Activated CD4-positive, alpha-beta memory T cell treated with anti-CD3 and anti-CD28 coated beads for 36 hours (primary cell): ENCODE data around the gene TNIP2. TPM values are rescaled to one million over a fixed set of nuclear protein-coding genes. Genes with fewer than 3 reads are reported as not detected.
A peak's percentile ranks its signal among the peaks of the same experiment; 100 is the strongest.

Experiments
- CTCF ChIA-PET: fragments of 350-600 bp; sonication (Branson Sonifier 250); formaldehyde crosslinking; loops from one replicate; lab custom pipeline; 2021; ENCODE audit warnings: antibody characterized with exemption, inconsistent platforms; lab: Charles Lee
- POLR2A ChIA-PET: fragments of 350-600 bp; sonication (Branson Sonifier 250); formaldehyde crosslinking; loops from one replicate; lab custom pipeline; 2021; ENCODE audit warnings: antibody characterized with exemption; lab: Charles Lee
- DNase-seq: peaks from one replicate; pipeline ENCODE4 v3.0.0-alpha.2; 2020
- H3K27ac Mint-ChIP-seq: one replicate; pipeline ENCODE4 v1.8.0; 2021; ENCODE audit warnings: mixed read lengths
- H3K27me3 Mint-ChIP-seq: one replicate; pipeline ENCODE4 v1.8.0; 2021; ENCODE audit warnings: mixed read lengths
- H3K36me3 Mint-ChIP-seq: one replicate; pipeline ENCODE4 v1.8.0; 2021; ENCODE audit warnings: mixed read lengths
- H3K4me1 Mint-ChIP-seq: one replicate; pipeline ENCODE4 v1.8.0; 2021; ENCODE audit warnings: low read depth, mixed read lengths
- H3K4me3 Mint-ChIP-seq: one replicate; pipeline ENCODE4 v1.8.0; 2021; ENCODE audit warnings: mild to moderate bottlenecking, mixed read lengths
- H3K9me3 Mint-ChIP-seq: one replicate; pipeline ENCODE4 v1.8.0; 2021; ENCODE audit warnings: mixed read lengths
- intact Hi-C: fragments of 100-400 bp; cut with micrococcal nuclease; formaldehyde crosslinking; loops from one replicate; pipeline ENCODE4 v1.15.1; 2023
- total RNA-seq, 2 experiments: library from RNA; stranded (reverse); gene quantifications; one replicate each; pipeline ENCODE4 v1.2.3, GENCODE V29; 2021

Gene TNIP2
- total RNA-seq, 2 experiments from 2014 or later = 74.2 to 77.5 TPM

DNA sequence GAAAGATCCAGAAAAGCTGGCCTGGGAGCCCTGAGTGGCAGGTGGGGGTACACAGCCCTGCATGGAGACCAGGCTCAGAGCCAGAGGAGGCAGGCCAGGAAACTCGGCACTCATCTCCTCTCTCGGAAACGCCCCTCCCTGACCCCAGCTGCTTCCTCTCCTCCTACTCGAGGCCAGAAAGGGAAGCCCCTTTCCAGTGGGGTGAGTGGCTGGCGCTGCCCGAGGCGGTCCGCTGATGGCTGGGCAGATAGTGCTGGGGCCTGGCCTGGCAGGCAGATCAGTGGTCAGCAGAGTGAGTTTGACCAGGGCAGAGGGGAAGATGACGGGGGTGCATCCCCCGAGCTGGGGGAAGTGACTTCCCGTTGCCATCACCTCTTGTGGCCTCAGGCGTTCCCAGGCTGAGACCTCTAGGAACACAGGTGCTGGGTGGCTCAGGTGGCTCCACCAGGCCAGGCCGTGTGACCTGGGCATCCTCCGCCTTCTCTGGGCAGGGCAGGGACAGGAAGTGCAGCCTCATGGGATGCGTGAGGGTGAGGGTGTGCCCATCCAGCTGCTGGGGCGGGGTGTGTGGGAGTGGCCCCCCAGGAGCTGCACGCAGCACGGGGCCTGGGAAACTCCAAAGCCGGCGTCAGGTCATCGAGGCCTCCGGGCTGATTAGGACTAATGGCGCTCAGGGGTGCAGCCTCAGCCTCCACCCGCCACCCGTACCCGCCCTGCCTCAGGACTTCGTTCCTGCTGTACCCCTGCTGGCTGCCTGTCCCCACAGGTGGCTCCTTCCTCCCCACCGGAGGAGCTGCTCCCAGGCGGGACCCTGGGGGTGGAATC lies 42.5 kb upstream of the TNIP2 start:
- Mint-ChIP-seq H3K4me1 (peaks cover 61% of the 10 kb centered on the region), H3K27ac (peak overlapping the region; percentile 83), H3K4me3 (peak overlapping the region; percentile 73), H3K36me3 (no peaks in the 10 kb centered on the region), H3K9me3 (no peaks in the 10 kb centered on the region), H3K27me3 (no peaks in the 10 kb centered on the region)
- CTCF ChIA-PET = interaction anchor here (0.6 to 3.9 kb wide), 5 partner anchors 11 to 155 kb away, joined by 3 to 20 read pairs (median 4); no protein-coding TSS in a partner anchor
- DNase-seq = peak; percentile 78
- intact Hi-C loops = loop anchor here (5.0 kb wide), 2 partner anchors 36 to 44 kb away; partner anchors contain the start of gene ADD1
- POLR2A ChIA-PET = interaction anchor here (0.9 to 3.5 kb wide), 9 partner anchors 12 to 156 kb away, joined by 3 to 21 read pairs (median 4); no protein-coding TSS in a partner anchor

DNA sequence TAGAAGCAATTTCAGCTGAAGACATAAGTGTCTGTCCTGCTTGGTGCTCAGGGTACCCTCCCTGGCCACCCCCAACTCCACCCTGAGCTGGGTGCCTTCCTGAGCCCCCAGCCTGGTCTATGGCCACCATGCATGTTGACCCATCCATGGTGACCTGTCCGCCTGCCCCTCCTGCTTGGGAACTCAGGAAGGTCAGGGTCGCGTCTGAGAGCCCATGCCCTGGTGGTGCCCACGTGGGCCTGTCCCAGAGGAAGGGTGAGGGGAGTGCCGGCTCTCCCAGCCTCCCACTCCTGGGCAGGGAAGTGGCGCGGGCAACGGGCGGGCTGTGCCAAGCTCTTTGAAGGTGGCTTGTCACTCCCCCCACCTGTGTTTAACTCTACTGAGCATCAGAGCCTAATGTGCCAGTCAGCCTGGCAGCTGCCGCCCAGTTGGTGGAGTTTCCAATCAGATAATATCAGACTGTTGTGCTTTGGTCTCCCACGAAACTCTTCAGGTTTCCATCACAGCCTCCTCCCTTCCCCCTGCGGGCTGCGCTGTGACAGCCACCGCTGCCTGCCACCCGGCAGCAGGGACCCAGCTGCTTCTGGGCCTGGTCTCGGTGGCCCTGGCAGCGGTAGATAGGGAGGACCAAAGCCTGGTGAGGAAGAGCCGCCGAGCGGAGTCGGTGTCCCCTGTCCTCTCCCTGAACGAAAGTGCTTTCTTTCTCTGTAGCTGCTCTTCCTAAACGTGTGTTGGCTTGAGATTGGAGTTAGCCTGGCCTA lies 41.6 kb upstream of the TNIP2 start:
- H3K4me3 Mint-ChIP-seq = peak overlapping the region; percentile 73
- H3K27me3 Mint-ChIP-seq = no peaks in the 10 kb centered on the region
- ChIA-PET POLR2A (interaction anchor here (0.9 to 3.5 kb wide), 8 partner anchors 11 to 156 kb away, joined by 3 to 21 read pairs (median 4); no protein-coding TSS in a partner anchor), CTCF (interaction anchor here (0.6 to 3.9 kb wide), 3 partner anchors 10 to 34 kb away, joined by 3 to 20 read pairs (median 4); no protein-coding TSS in a partner anchor)
- no peaks in the 10 kb centered on the region for H3K36me3 Mint-ChIP-seq
- peak; percentile 62 for DNase-seq
- H3K4me1 Mint-ChIP-seq = peaks cover 62% of the 10 kb centered on the region
- peak overlapping the region; percentile 83 for H3K27ac Mint-ChIP-seq
- no peaks in the 10 kb centered on the region for H3K9me3 Mint-ChIP-seq
- intact Hi-C loops = loop anchor here (5.0 kb wide), 2 partner anchors 35 to 45 kb away; partner anchors contain the start of gene ADD1

DNA sequence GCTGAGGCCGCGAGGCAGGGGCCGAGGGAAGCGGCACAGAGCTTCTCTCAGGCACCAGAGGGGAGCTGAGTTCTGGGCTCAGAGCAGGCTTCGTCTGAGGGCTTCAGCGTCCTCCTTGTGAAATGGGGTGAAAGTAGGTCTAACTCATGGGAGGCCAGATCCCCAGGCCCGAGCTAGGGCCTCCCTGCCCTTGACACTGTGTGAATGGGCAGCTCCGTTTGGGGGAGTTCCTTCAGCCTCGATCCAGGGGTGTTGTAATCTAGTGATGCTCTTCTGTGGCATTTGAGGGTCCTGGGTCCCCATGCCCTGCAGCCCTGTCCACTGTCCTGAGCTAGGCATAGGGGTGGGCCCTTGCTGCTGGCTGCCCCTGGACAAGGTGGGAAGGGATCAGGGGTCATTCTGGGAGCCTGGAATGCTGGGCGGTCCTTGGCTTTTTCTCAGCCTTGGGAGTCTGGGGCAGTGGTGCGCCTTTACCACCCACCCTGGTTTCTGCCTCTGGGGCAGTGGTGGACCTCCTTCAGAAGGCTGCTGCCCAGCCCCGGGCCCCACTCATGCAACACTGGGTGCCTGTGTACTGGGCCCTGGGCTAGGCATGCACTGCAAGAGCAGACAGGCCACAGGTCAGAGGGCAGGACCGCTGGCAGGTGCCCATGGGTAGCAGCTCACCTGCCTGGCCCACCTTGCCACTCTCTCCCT lies 40.9 kb upstream of the TNIP2 start:
- POLR2A ChIA-PET = interaction anchor here (0.6 to 3.5 kb wide), 5 partner anchors 10 to 139 kb away, joined by 3 to 21 read pairs (median 7); no protein-coding TSS in a partner anchor
- DNase-seq = no peak
- intact Hi-C loops = loop anchor here (5.0 kb wide), 2 partner anchors 35 to 45 kb away; partner anchors contain the start of gene ADD1
- Mint-ChIP-seq H3K4me3 (no peak overlapping the region), H3K27ac (peak overlapping the region; percentile 83), H3K36me3 (no peaks in the 10 kb centered on the region), H3K4me1 (peaks cover 62% of the 10 kb centered on the region), H3K9me3 (no peaks in the 10 kb centered on the region), H3K27me3 (no peaks in the 10 kb centered on the region)
- CTCF ChIA-PET = interaction anchor here (0.6 to 3.9 kb wide), 2 partner anchors 11 to 33 kb away, joined by 3 to 20 read pairs; no protein-coding TSS in a partner anchor

DNA sequence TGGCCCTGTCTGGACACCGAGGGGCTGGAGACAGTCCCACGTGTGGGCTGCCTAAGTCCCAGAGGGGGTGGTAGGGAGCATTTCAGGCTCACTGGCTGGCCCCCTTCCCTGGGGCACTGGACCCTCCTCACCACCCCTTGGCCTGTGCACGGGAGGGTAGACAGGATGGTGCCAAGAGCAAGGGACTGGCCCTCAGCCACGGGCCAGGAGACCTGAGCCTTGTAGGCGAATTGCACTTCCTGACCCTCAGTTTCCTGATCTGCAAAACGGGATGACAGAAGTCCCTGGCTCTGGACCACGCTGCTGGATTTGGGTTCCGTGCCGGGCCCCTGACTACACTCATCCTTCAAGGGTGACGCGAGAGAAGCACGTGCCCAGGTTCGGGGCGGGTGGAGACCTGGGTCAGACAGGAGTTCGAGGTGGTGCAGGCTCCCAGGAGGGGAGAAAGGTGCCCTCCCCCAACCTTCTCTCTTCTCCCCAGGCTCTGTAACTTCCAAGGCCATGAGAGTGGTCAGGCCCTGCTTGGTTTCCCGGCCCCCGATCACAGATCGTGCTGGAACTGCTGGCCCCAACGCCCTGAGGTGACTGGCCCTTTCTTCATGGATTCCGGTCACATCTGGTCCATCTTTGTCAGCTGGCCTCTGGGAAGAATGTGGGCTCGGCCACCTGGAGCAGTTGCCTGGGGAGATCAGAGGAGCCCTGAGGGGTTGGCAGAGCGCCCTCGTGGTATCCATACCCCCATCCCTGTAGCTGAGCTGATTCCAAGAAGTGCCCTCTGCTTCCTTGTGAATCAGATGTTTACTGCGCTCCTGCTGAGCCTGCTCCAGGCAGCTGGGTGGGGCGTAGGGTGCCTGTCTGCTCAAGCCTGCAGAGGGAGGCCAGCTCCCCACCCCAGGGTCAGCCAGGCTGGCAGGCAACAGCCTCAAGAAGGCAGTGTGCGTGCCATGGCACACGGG lies 40.0 kb upstream of the TNIP2 start:
- ChIA-PET CTCF (interaction anchor here (0.6 to 3.9 kb wide), 2 partner anchors 10 to 32 kb away, joined by 3 to 20 read pairs; no protein-coding TSS in a partner anchor), POLR2A (interaction anchor here (0.6 to 3.5 kb wide), 2 partner anchors 15 to 43 kb away, joined by 3 to 21 read pairs; no protein-coding TSS in a partner anchor)
- no peaks in the 10 kb centered on the region for H3K36me3 Mint-ChIP-seq
- DNase-seq = no peak
- H3K4me3 Mint-ChIP-seq = no peak overlapping the region
- intact Hi-C loops = loop anchor here (5.0 kb wide), 2 partner anchors 34 to 46 kb away; partner anchors contain the start of gene ADD1
- H3K27ac Mint-ChIP-seq = no peak overlapping the region
- peaks cover 57% of the 10 kb centered on the region for H3K4me1 Mint-ChIP-seq
- H3K9me3 Mint-ChIP-seq = no peaks in the 10 kb centered on the region
- H3K27me3 Mint-ChIP-seq = no peaks in the 10 kb centered on the region

DNA sequence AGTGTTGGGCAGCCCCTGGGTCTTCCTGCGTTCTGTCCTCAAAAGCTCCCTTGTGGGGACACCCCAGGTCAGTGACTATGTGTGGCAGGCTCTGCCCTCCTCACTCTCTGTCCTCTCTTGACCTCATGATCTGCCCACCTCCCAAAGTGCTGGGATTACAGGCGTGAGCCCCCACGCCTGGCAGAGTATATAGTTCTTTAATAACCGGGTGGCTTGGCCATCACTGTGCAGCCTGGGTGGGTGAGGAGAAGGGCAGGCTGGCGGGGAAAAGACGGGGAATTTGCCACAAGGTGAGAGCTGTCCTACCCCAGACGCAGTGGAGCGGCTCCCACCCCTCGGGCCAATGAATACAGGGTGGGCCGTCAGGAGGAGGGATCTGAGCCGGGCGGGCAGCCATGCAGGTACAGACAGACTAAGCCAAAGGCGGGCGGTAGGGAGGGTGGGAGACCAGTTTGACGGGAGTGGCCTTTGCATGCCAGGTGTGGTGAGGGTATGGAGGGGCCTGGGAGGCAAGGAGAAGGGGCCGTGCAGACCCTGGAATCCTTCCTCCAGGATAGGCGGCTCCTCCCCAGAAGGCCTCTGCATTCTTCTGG lies 39.3 kb upstream of the TNIP2 start:
- ChIA-PET CTCF (no interaction called here), POLR2A (no interaction called here)
- Mint-ChIP-seq H3K27ac (no peak overlapping the region), H3K27me3 (no peaks in the 10 kb centered on the region), H3K9me3 (no peaks in the 10 kb centered on the region), H3K36me3 (no peaks in the 10 kb centered on the region), H3K4me1 (peaks cover 50% of the 10 kb centered on the region), H3K4me3 (peak overlapping the region; percentile 54)
- intact Hi-C loops = loop anchor here (5.0 kb wide), 2 partner anchors 33 to 47 kb away; partner anchors contain the start of gene ADD1
- DNase-seq = no peak

DNA sequence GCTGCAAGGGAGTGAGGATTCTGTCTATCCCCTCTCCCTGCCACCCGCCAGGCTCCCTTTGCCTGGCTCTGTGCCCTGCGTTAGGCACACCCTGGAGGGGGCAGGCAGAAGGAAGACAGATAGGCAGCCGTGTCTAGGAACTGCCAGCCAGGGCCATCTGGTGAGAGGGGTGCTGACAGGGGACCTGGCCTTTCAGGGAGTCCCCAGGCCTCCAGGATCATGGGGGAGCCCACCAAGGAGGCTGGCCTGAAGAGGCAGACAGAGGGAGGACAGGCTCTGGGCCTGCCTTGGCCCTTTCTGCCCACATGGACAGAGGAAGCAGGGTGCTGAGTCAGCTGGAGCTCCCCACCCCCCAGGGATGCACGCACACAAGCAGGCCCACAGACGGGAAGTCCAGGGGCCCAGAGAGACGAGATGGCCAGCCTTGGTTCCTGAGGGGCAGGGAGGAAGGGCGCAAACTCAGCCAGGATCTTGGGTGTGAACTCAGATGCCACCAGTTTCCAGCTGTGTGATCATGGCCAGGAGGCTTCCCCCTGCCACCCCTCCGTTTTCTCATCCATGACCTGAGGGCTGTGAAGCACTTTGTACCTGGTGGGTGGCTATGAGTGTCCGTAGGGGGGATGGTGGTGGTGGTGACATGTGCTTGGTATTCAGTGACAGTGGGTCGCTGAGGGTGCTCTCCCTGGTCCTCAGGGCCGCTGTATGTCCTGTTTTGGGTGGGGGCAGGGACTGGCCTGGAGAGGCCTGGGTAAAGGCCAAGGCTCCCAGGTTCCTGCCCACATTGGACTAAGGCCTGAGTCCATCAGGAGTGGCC lies 38.6 kb upstream of the TNIP2 start:
- Mint-ChIP-seq H3K9me3 (no peaks in the 10 kb centered on the region), H3K36me3 (no peaks in the 10 kb centered on the region), H3K27me3 (no peaks in the 10 kb centered on the region), H3K4me3 (peak overlapping the region; percentile 83), H3K27ac (peak overlapping the region; percentile 87), H3K4me1 (peaks cover 45% of the 10 kb centered on the region)
- ChIA-PET CTCF (no interaction called here), POLR2A (interaction anchor here (1.0 kb wide), 1 partner anchor 77 kb away, joined by 3 read pairs; no protein-coding TSS in a partner anchor)
- DNase-seq = no peak
- intact Hi-C loops = loop anchor here (5.0 kb wide), 2 partner anchors 32 to 48 kb away; partner anchors contain the start of gene ADD1

DNA sequence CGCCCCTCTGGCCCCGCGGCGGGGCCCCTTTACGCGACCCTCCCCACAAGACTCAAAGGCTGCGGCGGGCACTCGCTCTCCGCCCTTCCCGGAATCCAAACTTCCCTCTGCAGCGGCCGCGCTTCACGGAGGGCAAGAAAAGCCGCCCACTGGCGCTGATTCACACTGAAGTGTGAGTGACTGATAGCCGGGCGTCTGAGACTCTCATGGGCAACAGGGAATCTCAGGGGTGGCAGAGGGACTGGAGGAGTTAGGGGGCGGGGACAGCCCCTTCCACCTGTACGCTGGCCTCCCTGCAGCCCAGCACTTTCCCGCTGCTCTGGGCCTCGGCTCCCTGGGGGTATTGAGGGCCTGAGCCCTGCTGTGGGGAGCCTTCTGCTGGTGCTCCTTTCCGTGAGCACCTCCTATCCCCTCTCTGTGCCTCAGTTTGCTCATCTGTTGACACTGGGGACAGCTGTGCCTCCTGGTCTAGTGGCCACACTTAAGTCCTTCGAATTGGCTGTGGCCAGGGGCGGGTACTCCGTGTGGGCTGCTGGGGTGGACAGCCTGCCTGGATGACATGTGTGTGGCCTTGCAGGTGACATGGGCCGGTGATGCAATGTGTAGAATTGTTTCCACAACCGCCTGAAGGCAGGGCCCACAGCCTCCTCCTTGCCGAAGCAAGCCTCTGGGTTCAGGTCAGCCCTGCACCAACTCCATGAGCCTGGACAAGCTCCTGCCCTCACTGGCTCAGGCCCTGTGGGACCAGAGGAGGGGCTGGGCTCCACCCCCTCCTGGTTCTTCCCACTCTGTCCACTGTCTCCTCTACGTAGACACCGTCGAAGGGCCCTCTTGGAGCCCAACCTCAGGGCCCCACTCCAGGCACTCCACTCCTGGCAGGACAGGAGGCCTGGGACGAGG lies 37.7 kb upstream of the TNIP2 start:
- Mint-ChIP-seq H3K4me1 (peaks cover 45% of the 10 kb centered on the region), H3K27me3 (no peaks in the 10 kb centered on the region), H3K36me3 (no peaks in the 10 kb centered on the region), H3K27ac (peak overlapping the region; percentile 87), H3K4me3 (peak overlapping the region; percentile 83), H3K9me3 (no peaks in the 10 kb centered on the region)
- peak; percentile 76 for DNase-seq
- CTCF ChIA-PET = no interaction called here
- intact Hi-C loops = loop anchor here (2.0 kb wide), 1 partner anchor 23 kb away; no protein-coding TSS in a partner anchor
- POLR2A ChIA-PET = interaction anchor here (1.0 kb wide), 1 partner anchor 78 kb away, joined by 3 read pairs; no protein-coding TSS in a partner anchor

DNA sequence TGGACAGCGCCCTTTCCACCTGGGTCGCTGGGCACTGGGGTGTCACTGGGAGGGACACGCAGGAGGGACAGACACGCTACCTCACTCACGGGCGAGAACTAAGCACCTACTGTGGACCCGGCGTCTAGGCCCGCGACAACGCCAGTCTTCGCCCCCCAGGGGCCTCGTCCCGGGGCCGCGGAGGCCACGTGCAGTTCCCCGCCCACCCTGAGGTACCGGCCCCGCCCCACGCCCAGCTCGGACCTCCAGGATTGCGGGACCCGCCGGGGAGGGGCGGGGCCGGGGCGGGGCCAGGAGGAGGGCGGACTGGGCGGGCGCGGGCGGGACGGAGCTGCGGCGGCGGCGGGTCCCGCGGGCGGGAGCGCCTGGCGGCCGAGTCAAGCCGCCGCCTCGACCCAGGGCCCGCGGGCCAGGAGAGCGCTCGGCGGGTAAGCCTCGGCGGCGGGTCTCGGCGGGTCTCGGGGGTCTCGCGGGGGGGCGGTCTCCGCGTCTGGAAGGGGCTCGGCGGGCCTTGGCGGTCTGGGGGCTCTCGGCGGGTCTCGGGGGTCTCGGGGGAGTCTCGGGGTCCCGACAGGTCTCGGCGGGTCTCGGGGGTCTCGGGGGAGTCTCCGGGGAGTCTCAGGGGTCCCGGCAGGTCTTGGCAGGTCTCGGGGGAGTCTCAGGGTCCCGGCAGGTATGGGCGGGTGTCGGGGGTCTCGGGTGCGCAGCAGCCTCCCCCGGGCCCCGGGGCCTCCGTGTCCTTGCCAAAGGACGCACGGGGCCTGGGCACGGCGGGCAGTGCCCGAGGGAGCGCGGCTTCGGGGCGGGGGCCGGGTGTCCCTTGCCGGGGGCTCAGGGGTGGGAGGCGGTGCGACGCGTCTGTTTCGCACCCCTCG lies 36.8 kb upstream of the TNIP2 start, which contains the start of gene SH3BP2:
SH3BP2 (plus strand) TSS at position 375 of the 875 bp plus-strand sequence. CDS start 27,533 bp downstream, outside the sequence.
- ChIA-PET POLR2A (interaction anchor here (1.0 kb wide), 1 partner anchor 79 kb away, joined by 3 read pairs; no protein-coding TSS in a partner anchor), CTCF (no interaction called here)
- H3K9me3 Mint-ChIP-seq = no peaks in the 10 kb centered on the region
- intact Hi-C loops = loop anchor here (2.0 kb wide), 1 partner anchor 22 kb away; no protein-coding TSS in a partner anchor
- no peaks in the 10 kb centered on the region for H3K27me3 Mint-ChIP-seq
- H3K36me3 Mint-ChIP-seq = no peaks in the 10 kb centered on the region
- peaks cover 42% of the 10 kb centered on the region for H3K4me1 Mint-ChIP-seq
- DNase-seq = peak; percentile 78
- peak within 1 kb of the TSS; percentile 83 for H3K4me3 Mint-ChIP-seq
- peak within 1 kb of the TSS; percentile 87 for H3K27ac Mint-ChIP-seq
